Nephron progenitor cell (in vitro differentiated cells): ENCODE data around the gene WDR86.

Source experiments
- DNase-seq: peaks from one replicate; pipeline ENCODE4 v3.0.0; 2021
- H3K27ac Mint-ChIP-seq: 2 replicates; pipeline ENCODE4 v1.8.0; 2021; ENCODE audit warnings: mild to moderate bottlenecking, moderate library complexity, mixed read lengths
- H3K27me3 Mint-ChIP-seq: 2 replicates; pipeline ENCODE4 v1.8.0; 2021; ENCODE audit warnings: mild to moderate bottlenecking, low read depth, mixed read lengths; ENCODE audit not compliant: poor library complexity
- H3K36me3 Mint-ChIP-seq: 2 replicates; pipeline ENCODE4 v1.8.0; 2021; ENCODE audit warnings: low read depth, mixed read lengths
- H3K4me1 Mint-ChIP-seq: 2 replicates; pipeline ENCODE4 v1.8.0; 2021; ENCODE audit warnings: mixed read lengths
- H3K4me3 Mint-ChIP-seq: 2 replicates; pipeline ENCODE4 v1.8.0; 2021; ENCODE audit warnings: mild to moderate bottlenecking, moderate library complexity, mixed read lengths
- H3K9me3 Mint-ChIP-seq: 2 replicates; pipeline ENCODE4 v1.8.0; 2021; ENCODE audit warnings: mild to moderate bottlenecking, moderate library complexity, mixed read lengths
- TF ChIP-seq, protein P1 (sequence below): fragments of 200-600 bp; sonication (generic); IDR thresholded peaks from 2 replicates; pipeline ENCODE4 v1.5.0; 2021; ENCODE audit warnings: antibody characterized with exemption

Gene WDR86

DNA sequence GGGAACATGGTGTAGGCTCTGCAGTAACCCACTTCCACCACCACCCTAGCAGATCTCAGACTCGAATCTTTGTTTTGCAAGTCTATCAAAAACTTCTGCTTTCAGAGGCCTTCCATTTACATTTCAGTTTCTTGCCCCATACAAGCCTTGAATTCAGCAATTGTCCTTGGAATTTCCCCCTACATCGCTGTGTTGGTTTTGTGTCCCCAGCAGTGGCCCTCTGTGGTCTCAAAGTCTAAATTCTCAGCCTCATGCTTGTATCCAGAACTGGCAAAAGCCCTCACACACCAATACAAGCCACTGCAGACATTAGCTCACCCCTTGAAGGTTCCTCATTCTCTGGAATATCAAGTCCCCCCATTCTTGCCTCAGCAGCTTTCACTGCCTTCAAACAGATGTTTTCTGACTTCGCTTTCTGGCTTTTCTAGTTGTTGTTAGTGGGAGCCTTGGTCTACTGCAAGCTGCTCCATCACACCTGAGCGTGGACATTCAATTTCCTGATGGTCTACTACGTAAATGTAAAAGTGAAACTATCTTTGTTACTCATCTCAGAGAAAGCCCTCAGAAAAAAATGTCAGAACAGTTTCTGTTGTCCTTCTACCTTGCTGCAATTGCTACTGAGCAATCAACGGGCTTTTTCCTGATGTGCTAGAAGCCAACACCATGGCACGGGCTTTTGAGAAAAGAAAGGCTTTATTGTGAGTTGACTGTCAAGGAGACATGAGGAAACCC, 70.0 kb downstream of the WDR86 start:
- DNase-seq = no peak
- TF ChIP-seq, protein P1, sequence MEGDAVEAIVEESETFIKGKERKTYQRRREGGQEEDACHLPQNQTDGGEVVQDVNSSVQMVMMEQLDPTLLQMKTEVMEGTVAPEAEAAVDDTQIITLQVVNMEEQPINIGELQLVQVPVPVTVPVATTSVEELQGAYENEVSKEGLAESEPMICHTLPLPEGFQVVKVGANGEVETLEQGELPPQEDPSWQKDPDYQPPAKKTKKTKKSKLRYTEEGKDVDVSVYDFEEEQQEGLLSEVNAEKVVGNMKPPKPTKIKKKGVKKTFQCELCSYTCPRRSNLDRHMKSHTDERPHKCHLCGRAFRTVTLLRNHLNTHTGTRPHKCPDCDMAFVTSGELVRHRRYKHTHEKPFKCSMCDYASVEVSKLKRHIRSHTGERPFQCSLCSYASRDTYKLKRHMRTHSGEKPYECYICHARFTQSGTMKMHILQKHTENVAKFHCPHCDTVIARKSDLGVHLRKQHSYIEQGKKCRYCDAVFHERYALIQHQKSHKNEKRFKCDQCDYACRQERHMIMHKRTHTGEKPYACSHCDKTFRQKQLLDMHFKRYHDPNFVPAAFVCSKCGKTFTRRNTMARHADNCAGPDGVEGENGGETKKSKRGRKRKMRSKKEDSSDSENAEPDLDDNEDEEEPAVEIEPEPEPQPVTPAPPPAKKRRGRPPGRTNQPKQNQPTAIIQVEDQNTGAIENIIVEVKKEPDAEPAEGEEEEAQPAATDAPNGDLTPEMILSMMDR = no peak
- peaks cover 41% of the 10 kb centered on the region for H3K27me3 Mint-ChIP-seq
- peaks cover 5% of the 10 kb centered on the region for H3K36me3 Mint-ChIP-seq
- H3K4me1 Mint-ChIP-seq = peaks cover 13% of the 10 kb centered on the region
- H3K27ac Mint-ChIP-seq = no peak overlapping the region
- no peak overlapping the region for H3K4me3 Mint-ChIP-seq
- H3K9me3 Mint-ChIP-seq = peaks cover 18% of the 10 kb centered on the region

DNA sequence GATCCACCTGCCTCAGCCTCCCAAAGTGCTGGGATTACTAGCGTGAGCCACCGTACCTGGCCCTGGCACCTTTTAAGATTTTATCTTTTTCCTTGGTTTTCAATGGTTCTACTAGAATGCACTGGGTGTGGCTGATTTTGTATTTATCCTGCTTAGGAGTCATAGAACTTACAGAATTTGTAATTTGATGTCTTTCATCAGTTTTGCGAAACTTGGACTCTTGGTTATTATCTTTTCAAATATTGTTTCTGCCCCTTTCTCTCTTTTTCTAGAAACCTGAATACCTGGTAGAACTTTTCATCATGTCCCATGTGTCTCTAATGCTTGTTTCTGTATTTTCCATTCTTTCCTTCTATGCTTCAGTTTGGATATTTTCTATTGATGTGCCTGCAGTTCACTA, 71.0 kb downstream of the WDR86 start:
- H3K4me3 Mint-ChIP-seq = no peak overlapping the region
- peaks cover 44% of the 10 kb centered on the region for H3K27me3 Mint-ChIP-seq
- H3K36me3 Mint-ChIP-seq = peaks cover 4% of the 10 kb centered on the region
- no peak for DNase-seq
- H3K4me1 Mint-ChIP-seq = peaks cover 13% of the 10 kb centered on the region
- TF ChIP-seq, protein P1 = no peak
- no peak overlapping the region for H3K27ac Mint-ChIP-seq
- peaks cover 18% of the 10 kb centered on the region for H3K9me3 Mint-ChIP-seq

DNA sequence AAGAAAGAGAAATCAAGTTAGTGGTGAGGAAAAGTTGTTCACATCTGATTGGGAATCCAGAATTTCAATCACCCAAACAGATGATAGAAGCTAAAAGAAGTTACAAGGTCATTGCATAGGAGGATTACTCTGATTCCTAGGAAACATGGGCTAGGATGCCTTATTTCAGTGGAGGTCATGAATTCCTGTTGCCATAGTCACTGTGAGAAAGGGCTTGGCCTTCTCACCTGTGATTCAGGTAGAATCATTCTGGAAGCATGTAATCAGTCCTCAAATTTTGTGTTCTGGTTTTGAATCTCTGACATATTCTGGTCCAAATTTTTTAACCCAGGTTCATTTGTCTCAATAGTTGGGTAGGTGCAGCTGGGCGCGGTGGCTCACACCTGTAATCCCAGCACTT, 72.5 kb downstream of the WDR86 start:
- H3K4me3 Mint-ChIP-seq = no peak overlapping the region
- H3K9me3 Mint-ChIP-seq = peaks cover 18% of the 10 kb centered on the region
- peaks cover 3% of the 10 kb centered on the region for H3K4me1 Mint-ChIP-seq
- DNase-seq = no peak
- H3K27me3 Mint-ChIP-seq = peaks cover 47% of the 10 kb centered on the region
- TF ChIP-seq, protein P1 = no peak
- H3K36me3 Mint-ChIP-seq = no peaks in the 10 kb centered on the region
- no peak overlapping the region for H3K27ac Mint-ChIP-seq

DNA sequence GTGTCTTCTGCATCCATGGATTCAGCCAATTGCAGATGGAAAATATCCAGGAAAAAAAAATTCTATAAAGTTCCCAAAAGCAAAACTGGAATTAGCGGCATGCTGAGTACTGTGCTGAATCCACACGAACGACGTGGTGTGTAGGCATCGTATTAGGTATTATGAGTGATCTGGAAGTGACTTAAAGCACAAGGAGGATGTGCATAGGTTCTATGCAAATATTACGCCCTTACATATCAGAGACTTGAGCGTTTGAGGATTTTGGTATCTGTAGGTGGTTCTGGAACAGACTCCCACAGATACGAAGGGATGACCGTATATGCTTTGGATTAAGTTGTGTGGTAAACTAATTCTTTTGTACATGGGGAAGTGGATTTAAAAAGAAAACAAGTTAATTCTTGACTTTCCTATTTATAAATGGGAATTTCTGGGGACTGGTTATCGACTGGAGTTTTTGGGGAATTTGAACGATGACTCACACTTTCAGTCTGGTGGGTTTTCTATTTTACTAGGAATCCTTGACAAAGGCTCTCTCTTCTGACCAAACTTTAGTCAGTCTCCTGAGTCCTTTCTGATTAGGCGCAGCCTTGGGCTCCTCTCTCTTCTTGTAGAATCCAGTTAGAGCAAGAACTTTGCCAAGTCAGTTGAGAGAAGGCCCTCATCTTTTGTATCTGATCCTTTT, 73.7 kb downstream of the WDR86 start:
- no peak overlapping the region for H3K4me3 Mint-ChIP-seq
- peaks cover 18% of the 10 kb centered on the region for H3K9me3 Mint-ChIP-seq
- TF ChIP-seq, protein P1 = no peak
- no peak for DNase-seq
- H3K27me3 Mint-ChIP-seq = peaks cover 47% of the 10 kb centered on the region
- no peaks in the 10 kb centered on the region for H3K4me1 Mint-ChIP-seq
- no peak overlapping the region for H3K27ac Mint-ChIP-seq
- H3K36me3 Mint-ChIP-seq = no peaks in the 10 kb centered on the region

DNA sequence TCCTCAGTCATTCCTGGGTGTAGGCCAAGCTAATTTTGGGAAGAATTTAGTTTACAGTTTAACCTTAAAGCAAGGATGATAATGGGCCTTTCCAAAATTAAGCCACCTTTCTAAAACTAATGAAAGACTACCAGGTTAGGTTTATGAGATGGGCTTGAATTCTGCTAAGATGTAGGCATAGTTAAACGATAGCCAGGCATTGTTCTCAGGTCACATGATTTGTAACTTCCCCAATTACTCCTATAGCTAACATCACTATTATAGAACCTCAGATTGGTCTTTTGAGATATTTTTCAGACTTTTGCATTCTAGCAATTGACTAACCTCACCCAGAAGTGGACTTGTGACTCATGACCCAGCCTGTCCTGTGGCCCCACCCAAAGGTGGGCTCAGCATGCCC, 75.2 kb downstream of the WDR86 start:
- Mint-ChIP-seq H3K9me3 (peaks cover 10% of the 10 kb centered on the region), H3K4me3 (no peak overlapping the region), H3K4me1 (no peaks in the 10 kb centered on the region), H3K36me3 (no peaks in the 10 kb centered on the region), H3K27me3 (peaks cover 34% of the 10 kb centered on the region), H3K27ac (no peak overlapping the region)
- no peak for DNase-seq
- TF ChIP-seq, protein P1 = no peak
